Left cardiac atrium (tissue), 4 donors: ENCODE measurements around the gene RBBP6. TPM values are rescaled to one million over a fixed set of nuclear protein-coding genes. Genes with fewer than 3 reads are reported as not detected.

ENCODE experiments used
- ATAC-seq, 2 donors: fragments of 200-7000 bp; cut with Tn5 transposase; one replicate each; pipeline ENCODE4 v1.9.1; 2020; ENCODE audit warnings: mild to moderate bottlenecking in 2 of 2, moderate library complexity in 2 of 2
- DNase-seq: peaks from one replicate; pipeline ENCODE4 v3.0.0-alpha.2; 2020
- intact Hi-C, 2 donors: fragments of 100-400 bp; cut with DNase I; formaldehyde crosslinking; loops; one replicate each; pipeline versions ENCODE4 v1.14.1 to v1.15.1; 2022 to 2023
- total RNA-seq, 2 donors: library from RNA; stranded (reverse); fragmentation: NEBNext Ultra II Directional; extraction: Animal tissue kit (Norgen Biotek cat#: 25700); gene quantifications; one replicate each; pipeline ENCODE4 v1.2.1, GENCODE V29; 2021
- donor health status: DM: no; HTN: yes; CAD: no.
- donor health status: DM: no; HTN: yes; CAD: no; lungs with severe emphysema.
- donor health status: DM: yes; HTN: yes; CAD: no.
- donor health status: Dilated cardiomyopathy.

RBBP6 gene
- total RNA-seq, 2 donors from 2014 or later, result 26.6 to 39.4 TPM

DNA sequence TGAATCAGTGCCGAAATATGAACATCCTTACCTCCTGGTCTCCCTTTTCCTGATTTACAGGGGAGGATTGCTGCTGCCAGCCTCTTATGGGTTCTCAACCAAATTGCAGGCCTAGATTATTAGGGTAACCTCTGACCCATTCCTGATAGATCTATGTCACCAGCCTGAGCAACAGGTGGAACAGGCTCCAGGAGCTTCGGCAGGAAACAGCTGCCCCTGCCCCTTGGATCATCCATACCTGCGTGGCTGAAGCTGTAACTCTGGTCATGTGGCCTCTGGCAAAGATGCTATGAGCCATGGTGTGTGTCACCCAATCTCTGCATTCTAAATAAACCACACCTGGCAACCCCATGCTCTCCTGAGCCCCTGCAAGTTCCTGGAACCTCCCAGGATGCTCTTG lies 18.4 kb upstream of the RBBP6 start:
- no peak for ATAC-seq
- DNase-seq, result no peak
- intact Hi-C loops, result no loop called here

DNA sequence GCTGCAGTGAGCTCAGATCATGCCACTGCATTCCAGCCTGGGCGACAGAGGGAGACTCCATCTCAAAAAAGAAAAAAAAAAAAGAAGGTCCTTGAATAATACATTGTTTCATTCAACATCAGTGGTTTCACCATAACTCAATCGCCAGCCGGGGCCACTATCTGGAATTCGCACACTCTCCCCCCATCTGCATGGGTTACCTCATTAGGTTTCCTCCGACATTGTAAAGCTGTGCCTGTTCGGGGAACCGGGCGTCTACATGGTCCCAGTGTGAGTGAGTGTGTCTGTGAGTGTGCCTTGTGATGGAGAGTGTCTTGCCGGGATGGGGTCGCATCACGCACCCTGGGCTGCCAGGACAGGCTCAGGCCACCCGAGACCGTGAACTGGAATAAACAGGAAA lies 16.6 kb upstream of the RBBP6 start:
- DNase-seq (no peak), ATAC-seq (no peak)
- intact Hi-C loops, result no loop called here

DNA sequence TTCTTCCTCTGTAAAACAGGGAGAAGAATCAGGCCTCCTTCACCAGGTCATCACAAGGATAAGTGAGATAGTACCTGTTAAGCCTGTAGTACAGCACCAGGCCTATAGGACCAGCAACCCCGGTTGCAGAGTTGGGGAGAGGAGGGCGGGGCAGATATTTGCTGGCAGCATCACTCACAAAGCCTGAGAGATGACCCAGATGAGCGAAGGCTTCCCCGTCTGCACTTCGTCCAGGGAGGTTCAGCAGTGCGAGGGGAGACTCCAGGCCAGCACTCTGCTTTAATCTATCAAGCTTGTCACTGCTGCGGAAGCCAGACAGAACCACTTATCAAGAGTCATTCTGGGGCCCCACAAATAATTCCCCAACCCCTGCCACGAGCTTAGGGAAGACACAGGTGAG lies 15.8 kb upstream of the RBBP6 start:
- ATAC-seq (peak in 1 of 2 donors; percentile 8), DNase-seq (no peak)
- intact Hi-C loops, result no loop called here

DNA sequence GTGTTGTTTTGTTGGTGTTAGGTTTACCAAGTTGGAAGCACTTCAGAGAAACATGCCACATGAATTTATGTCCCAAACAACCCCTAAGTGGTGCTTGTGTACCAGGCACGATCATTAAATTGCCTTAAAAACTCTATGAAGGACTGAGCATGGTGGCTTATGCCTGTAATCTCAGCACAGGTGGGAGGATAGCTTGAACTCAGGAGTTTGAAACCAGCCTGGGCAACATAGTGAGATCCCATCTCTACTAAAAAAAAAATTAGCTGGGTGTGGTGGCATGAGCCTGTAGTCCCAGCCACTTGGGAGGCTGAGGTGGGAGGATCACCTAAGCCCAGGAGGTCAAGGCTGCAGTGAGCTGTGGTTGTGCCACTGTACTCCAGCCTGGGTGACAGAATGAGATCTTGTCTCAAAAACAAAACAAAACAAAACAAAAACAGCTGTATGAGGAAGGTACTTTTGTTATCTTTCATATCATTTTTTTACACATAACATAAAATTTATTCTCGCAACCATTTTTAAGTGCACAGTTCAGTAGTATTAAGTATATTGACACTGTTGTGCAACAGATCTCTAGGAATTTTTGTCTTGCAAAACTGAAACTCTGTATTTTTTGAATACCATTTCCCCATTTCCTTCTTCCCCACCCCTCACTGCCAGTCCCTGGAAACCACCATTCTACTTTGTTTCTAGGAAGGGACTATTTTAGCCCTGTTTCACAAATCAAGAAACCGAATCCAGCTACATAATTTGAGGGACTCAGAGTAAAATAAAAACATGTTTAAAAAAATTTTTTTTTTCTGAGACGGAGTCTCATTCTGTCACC lies 14.3 kb upstream of the RBBP6 start:
- ATAC-seq (no peak), DNase-seq (no peak)
- intact Hi-C loops, result no loop called here

DNA sequence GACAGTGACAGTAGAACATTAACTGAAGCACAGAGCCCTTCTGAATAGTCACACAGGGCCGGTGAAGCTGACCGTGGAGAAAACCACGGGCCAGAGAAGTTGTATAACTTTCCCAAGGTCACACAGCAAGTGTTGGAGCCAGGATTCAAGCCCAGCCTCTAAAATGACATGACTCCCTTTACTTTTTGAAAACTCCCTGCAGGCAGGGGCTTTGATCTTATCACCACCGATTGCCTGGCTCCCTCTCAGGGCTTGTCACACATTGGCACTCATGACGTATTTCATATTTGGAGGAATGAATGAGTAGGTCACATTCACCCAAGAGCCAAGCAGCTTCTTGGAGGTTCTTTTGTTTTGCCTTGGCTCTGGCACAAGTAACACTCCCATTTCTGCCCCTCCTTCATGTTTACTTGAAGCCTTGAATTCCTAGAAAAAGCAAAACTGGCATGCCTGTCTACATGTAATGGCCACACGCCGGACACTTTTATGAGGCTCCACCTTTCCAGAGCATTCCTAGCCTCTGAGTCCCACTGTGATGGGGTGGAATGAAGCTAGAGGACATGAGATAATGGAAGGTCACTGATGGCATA lies 13.3 kb upstream of the RBBP6 start:
- ATAC-seq (no peak), DNase-seq (no peak)
- intact Hi-C loops, result no loop called here

DNA sequence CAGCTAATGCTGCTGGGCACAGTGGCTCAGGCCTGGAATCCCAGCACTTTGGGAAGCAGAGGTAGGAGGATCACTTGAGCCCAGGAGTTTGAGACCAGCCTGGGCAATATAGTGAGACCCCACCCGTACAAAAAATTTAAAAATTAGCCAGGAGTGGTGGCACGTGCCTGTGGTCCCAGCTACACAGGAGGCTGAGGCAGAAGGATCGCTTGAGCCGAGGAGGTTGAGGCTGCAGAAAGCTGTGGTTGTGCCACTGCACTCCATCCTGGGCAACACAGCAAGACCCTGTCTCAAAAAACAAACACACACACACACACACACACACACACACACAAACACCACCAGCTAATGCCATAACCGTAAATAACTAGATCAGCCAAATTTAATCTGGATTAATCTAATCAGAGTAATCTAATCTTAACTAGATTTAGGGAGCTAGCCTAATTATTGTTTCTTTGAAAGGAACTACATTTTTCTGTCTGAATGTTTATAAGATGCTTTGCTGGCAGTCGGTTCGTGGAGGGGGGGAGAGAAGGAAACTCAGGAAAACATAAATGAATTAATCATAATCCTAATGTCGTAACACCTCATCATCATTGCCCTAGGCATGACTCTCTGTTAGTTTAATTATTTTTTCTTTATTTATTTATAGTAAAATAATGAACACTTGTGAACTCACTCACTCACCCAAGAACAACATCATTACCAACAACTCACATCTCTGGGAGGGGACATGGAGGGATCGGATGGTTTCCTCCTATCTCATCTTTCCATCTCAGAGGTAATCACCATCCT lies 12.5 kb upstream of the RBBP6 start:
- ATAC-seq, result no peak
- intact Hi-C loops, result no loop called here
- DNase-seq, result no peak

DNA sequence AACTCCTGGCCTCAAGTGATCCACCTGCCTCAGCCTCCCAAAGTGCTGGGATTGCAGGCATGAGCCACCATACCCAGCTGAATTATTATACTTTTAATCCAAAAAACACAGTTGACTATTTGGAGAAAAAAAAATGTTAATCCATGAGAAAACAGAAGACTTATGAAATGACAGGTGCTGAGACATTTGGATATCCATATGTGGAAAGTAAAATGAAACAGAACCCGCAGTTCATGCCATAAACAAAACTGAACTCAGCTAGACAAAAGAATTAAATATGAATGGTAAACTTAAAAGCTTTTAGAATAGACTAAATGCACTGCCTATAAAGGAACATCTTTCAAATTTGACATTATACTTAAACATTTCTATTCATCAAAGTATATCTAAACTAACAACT lies 8.2 kb upstream of the RBBP6 start:
- DNase-seq (no peak), ATAC-seq (no peak)
- intact Hi-C loops, result no loop called here

DNA sequence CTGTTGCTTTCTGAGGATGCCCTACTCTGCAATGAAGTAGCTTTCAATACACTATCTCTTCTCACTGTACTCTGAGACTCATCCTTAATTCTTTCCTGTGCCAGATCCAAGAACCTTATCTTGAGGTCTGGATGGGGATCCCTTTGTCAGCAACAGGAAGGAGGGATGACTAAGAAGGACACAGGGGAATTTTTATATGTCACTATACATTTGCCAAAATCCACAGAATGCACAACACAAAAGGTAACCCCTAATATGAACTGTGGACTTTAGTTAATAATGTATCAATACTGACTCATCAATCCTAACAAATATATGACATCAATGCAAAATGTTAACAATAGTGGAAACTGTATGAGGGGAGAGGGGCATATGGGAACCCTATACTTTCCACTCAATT lies 4.7 kb upstream of the RBBP6 start:
- DNase-seq (no peak), ATAC-seq (no peak)
- intact Hi-C loops, result no loop called here

DNA sequence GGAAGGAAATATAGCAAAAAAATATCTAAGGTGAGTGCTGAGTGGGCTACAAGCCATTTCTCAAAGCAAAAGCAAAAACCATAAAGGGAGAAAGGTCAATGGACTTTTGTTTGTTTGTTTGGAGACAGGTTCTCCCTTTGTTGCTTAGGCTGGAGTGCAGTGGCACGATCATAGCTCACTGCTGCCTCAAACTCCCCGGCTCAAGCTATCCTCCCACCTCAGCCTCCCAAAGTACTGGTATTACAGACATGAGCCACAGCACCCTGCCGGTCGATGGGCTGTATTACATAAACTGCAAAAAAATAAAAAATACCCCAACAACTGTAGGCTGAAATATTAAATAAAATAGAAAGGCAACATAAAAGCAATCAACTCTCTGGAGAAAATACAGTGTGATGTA lies 3.5 kb upstream of the RBBP6 start:
- ATAC-seq (no peak), DNase-seq (no peak)
- intact Hi-C loops, result no loop called here

DNA sequence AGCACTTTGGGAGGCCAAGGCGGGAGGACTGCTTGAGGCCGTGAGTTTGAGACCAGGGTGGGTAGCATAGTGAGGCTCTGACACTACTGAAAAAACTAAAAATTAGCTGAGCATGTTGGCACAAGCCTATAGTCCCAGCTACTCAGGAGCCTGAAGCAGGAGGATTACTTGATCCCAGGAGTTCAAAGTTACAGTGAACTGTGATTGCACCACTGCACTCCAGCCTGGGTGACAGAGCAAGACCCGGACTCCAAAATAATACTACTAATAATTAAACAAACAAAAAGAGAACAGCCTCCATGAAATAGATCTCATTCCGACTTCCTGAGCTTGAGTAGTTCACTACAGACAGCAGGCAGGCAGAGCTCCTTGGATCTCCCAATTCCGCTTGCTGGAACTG lies 2.7 kb upstream of the RBBP6 start:
- intact Hi-C loops, result no loop called here
- ATAC-seq (no peak), DNase-seq (no peak)

DNA sequence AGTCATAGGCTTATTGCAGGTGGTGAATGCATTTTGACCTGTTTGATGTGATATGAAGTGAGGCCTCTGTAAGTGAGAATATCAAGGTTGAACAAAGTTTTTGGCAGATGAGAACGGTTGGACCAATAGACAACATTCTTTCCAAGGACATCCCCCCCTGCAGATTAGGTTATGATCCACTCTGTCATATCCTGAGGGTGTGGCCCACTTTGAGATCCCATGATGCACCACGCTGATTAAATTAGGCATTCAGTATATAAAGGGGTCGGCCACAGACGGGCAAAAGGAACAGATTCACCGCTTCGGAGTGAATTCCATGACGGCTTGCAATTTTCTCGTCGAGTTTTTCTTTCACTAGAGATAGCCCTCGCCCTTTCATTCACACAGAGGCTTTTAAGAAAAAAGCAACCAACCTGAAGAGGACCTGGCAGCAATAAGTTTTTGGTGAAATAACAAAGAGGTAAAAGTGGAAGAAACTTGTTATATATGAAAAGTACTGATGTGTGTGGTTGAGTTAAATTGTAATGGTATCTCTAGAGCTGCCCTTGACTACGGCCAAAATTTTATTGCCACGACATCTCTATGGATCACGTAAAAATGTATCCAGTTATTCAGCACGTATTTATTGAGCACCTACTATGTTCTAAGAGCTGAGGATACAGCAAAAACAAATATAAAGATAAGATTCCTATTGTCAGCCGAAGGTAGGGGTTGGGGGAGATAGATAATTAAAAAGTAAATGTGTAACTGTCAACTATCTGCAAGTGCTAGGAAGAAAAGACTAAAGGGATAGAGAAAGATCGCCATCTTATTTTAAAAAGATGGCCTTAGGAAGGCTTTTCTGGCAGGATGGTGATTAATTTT lies 1.7 kb upstream of the RBBP6 start:
- DNase-seq (no peak), ATAC-seq (no peak)
- intact Hi-C loops, result no loop called here

DNA sequence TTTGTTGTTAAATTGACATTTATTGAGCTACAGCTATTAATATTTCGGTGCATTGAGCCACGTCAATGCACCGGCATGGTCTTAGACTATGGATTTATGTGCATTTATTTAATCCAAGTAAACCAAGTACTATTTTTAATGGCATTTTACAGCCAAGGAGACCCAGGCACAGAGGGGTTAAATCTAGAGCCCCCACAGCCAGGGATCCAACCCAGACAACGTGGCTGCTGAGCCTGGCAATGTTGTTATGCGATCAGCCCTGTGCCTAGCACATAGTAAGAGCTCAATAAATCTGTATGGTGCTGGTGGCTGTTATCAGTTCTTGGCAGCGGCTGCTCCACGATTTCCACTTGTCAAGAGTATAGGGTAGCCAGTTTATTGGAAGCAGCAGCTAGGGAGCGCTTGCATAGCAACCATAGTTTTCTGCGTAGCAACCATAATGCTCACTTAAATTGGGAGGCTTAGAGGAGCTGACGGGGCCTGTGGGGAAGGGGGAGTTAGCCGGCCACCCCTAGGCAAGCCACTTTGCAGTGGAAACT lies 541 bp upstream of the RBBP6 start:
- ATAC-seq (peak; percentile 13 to 49), DNase-seq (no peak)
- intact Hi-C loops, result no loop called here

DNA sequence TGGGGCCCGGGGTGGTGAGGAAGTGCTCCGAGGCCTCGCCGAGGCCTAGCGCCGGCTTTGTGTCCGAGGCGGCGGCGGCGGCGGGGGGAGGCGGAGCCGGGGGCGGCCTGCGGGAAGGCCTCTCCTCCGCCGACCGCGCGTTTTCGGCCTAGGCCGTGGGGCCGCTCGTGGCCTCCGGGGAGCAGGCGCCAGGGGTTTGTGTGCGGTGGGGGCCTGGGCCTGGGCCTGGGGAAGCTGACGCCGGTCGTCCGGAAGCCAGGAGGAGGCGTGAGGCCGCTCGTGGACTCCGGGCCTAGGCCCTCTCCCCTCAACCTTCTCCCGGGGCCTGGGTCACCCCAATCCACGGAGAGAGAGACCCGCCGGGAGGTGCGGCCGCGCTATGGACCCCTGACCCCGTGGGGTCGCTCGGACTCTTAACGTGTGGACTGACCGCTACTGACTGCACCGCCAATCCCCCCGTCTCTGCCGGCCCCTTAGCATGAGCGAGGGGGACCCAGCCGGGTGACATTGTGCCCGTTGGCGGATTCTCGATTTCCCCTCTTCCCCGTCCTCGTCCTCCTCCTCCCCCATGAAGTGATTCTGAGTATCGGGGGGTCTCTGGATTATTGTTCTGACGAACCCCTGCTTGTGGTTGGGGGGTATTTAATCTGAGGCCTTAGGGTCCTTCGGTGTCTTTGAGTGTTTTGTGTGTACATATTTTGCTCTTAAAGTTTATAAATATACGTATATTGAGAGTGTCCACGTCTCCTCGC lies 660 bp downstream of the RBBP6 start:
- intact Hi-C loops, result loop anchor here in 1 of 2 donors (10.0 kb wide), 1 partner anchor 195 kb away; no protein-coding TSS in a partner anchor
- ATAC-seq, result peak; percentile 63 to 74

DNA sequence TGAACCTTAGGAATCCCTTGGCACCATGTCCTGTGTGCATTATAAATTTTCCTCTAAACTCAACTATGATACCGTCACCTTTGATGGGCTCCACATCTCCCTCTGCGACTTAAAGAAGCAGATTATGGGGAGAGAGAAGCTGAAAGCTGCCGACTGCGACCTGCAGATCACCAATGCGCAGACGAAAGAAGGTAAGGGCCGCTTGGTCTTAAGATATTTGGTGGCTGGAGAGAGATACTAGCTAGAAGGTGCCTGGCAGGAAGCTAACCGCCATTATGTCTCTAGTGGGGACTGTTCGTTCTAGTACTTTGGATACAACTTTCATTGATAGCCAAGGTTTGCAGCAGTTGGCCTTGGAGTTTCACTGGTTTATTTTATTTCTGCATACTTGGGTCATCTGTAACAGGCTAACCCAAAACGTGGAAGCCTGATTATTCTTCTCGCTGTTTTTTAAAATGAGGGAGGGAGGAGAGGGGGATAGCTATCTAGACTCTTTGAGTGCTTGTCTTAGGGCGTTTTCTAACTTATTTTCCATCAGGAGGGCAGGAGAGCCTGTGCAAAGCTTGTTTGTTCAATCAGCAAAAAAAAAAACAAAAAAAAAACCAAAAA lies 1.3 kb downstream of the RBBP6 start:
- intact Hi-C loops, result loop anchor here in 1 of 2 donors (10.0 kb wide), 1 partner anchor 194 kb away; no protein-coding TSS in a partner anchor
- ATAC-seq, result no peak
- no peak for DNase-seq

More for the DNA sequence above, 660 bp downstream of the RBBP6 start:
- DNase-seq, result peak; percentile 67

DNA sequence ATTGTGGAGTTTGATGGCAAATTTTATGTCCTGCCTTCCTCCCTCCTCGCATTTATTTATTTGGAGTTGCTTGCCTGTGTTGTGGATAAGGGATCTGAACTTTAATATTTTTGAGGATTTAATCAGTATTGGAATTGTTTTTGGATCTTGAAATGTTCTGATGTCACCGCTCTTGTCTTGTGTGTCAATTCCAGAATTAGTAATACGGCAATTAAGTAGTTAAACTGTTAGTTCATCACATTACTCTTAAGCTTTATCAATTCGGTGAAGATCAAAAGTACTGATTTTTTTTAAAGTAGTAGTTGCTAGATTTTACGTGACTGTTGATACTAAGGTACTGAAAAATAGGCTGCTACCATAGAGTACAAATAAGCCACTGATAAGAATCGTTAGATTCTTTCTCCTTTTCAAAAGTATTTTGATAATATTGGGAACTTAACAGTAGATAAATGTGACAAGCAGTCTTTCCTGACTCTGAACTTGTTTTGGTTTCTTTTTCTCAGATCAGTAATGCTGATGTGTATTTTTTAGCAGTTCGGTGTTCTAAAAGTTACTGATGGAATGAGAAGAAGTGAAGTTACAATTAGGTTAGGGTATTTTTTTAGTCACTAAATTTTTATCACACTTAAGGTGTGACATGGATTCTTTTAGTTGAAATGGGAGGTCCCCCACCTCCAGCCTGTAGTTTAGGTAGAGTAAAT lies 2.0 kb downstream of the RBBP6 start:
- DNase-seq (no peak), ATAC-seq (no peak)
- intact Hi-C loops, result loop anchor here in 1 of 2 donors (10.0 kb wide), 1 partner anchor 193 kb away; no protein-coding TSS in a partner anchor

DNA sequence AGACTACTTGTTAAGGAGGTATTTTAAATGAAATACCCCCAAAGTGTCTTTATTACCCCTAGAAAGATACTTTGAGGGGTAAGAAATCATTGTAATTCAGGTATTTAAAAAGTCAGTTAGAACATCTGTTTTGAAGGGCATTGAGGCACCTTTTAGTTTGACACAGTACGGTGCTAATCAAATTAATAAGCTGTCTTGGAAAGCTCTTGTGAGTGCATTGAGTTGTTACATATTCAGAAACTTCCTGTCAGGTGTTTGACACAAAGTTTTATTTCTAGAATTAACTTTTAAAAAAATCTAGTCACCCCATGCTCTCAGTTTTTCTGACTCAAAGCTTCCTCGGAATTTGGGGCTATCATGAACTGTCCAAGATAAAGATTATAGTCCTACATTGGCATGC lies 4.6 kb downstream of the RBBP6 start:
- intact Hi-C loops, result loop anchor here in 1 of 2 donors (10.0 kb wide), 1 partner anchor 191 kb away; no protein-coding TSS in a partner anchor
- no peak for ATAC-seq

DNA sequence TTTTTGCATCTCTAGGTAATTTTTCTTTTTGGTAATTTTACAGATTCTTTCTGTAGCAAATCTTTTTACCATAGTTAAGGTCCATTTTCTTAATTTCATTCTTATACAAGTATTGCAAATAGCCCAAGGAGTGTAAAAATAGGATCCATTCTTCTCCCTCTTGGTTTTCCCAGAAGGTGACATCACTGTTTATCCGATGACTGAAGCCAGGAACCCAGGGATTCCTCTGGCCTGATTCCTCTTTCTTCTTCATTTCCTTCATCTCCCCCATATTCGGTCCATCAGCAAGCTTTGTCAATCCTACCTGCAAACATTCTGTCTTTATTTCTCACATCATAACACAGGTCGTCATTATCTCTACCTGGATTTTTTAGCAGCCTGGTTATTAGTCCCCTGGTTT lies 5.3 kb downstream of the RBBP6 start:
- ATAC-seq (no peak), DNase-seq (no peak)
- intact Hi-C loops, result loop anchor here in 1 of 2 donors (10.0 kb wide), 1 partner anchor 190 kb away; no protein-coding TSS in a partner anchor

More for the DNA sequence above, 4.6 kb downstream of the RBBP6 start:
- DNase-seq, result no peak
